GM12878 (cell line): ENCODE results near the gene KIF21A. TPM values are rescaled to one million over a fixed set of nuclear protein-coding genes. Genes with fewer than 3 reads are reported as not detected.

ENCODE experiments used
- ATAC-seq: fragments of 200-7000 bp; cut with Tn5 transposase; 3 replicates; pipeline ENCODE4 v1.9.1; 2020; ENCODE audit warnings: mild to moderate bottlenecking, moderate library complexity
- BruUV-seq: library from RNA; stranded (reverse); fragments of 400-500 nt; replicated peaks from 2 replicates; lab custom pipeline; 2021; lab: Mats Ljungman, UMichigan
- CTCF ChIA-PET: fragments of 300-600 bp; sonication (Branson Sonifier 250); formaldehyde crosslinking; extraction: SDS; loops from one replicate; lab custom pipeline; 2021; ENCODE audit warnings: inconsistent platforms; lab: Yijun Ruan, JAX
- POLR2A ChIA-PET: fragments of 350-600 bp; formaldehyde crosslinking; extraction: SDS; loops from one replicate; lab custom pipeline; 2021; ENCODE audit warnings: inconsistent platforms; lab: Charles Lee
- RAD21 ChIA-PET: fragments of 300-600 bp; sonication (Branson Sonifier 250); formaldehyde crosslinking; loops from one replicate; lab custom pipeline; 2023; ENCODE audit warnings: antibody characterized with exemption; ENCODE audit not compliant: unreplicated experiment; lab: Charles Lee
- SMC1A ChIA-PET: fragments of 300-600 bp; sonication (Branson Sonifier 250); formaldehyde crosslinking; loops from one replicate; lab custom pipeline; 2023; ENCODE audit not compliant: unreplicated experiment, uncharacterized antibody; lab: Charles Lee
- DNase-seq: peaks from one replicate; pipeline ENCODE4 v3.0.0-alpha.2; 2011; ENCODE audit warnings: low read depth, low spot score
- FAIRE-seq: peaks from 3 replicates; lab custom pipeline; 2011; peaks lifted over from hg19 to GRCh38; lab: Jason Lieb, UNC
- H2AFZ ChIP-seq: 2 replicates; pipeline ENCODE4 v1.6.0; 2011; ENCODE audit warnings: low read depth, low read length, control low read depth; ENCODE audit not compliant: control insufficient read depth
- H3K27ac ChIP-seq: 2 replicates; pipeline ENCODE4 v1.5.1; 2011; ENCODE audit warnings: control low read depth; ENCODE audit not compliant: control insufficient read depth, insufficient read depth
- H3K27me3 ChIP-seq, 2 experiments: replicated peaks in 1 of 2; 2 replicates each; pipeline versions ENCODE4 v1.6.0 to v1.6.1; 2011; ENCODE audit warnings: low read length in 1 of 2; ENCODE audit not compliant: control insufficient read depth in 2 of 2, insufficient read depth in 2 of 2
- H3K36me3 ChIP-seq, 2 experiments: 2 replicates each; pipeline ENCODE4 v1.5.1; 2011; ENCODE audit warnings: low read length in 1 of 2; ENCODE audit not compliant: control insufficient read depth in 2 of 2, insufficient read depth in 2 of 2
- H3K4me1 ChIP-seq: 2 replicates; pipeline ENCODE4 v1.6.1; 2011; ENCODE audit warnings: mild to moderate bottlenecking, low read length, moderate library complexity, mixed read lengths; ENCODE audit not compliant: control insufficient read depth, insufficient read depth
- H3K4me2 ChIP-seq: 2 replicates; pipeline ENCODE4 v1.6.0; 2011; ENCODE audit warnings: control low read depth; ENCODE audit not compliant: control insufficient read depth, insufficient read depth
- H3K4me3 ChIP-seq: fragments of 200-600 bp; sonication (generic); 2 replicates; pipeline ENCODE4 v1.5.1; 2016
- H3K79me2 ChIP-seq: 2 replicates; pipeline ENCODE4 v1.6.0; 2011; ENCODE audit warnings: low read length; ENCODE audit not compliant: control insufficient read depth, insufficient read depth
- H3K9ac ChIP-seq: 2 replicates; pipeline ENCODE4 v1.8.0; 2011; ENCODE audit warnings: low read length, control low read depth, mixed read lengths; ENCODE audit not compliant: control insufficient read depth, insufficient read depth
- H3K9me3 ChIP-seq: replicated peaks from 3 replicates; pipeline ENCODE4 v1.5.1; 2011; ENCODE audit warnings: mild to moderate bottlenecking, low read length; ENCODE audit not compliant: control insufficient read depth, insufficient read depth
- H4K20me1 ChIP-seq: 2 replicates; pipeline ENCODE4 v1.6.0; 2011; ENCODE audit not compliant: control insufficient read depth, insufficient read depth
- CHD4 ChIP-seq: fragments of 200-600 bp; sonication (generic); IDR thresholded peaks from 2 replicates; pipeline ENCODE4 v1.6.1; 2016; ENCODE audit warnings: mild to moderate bottlenecking
- CREB1 ChIP-seq: IDR thresholded peaks from 2 replicates; pipeline ENCODE4 v1.6.1; 2012; ENCODE audit warnings: low read depth, mild to moderate bottlenecking, inconsistent platforms
- DPF2 ChIP-seq: fragments of 450-650 bp; IDR thresholded peaks from 2 replicates; pipeline ENCODE4 v1.6.1; 2017; ENCODE audit warnings: mild to moderate bottlenecking
- ESRRA ChIP-seq: IDR thresholded peaks from 2 replicates; pipeline ENCODE4 v1.6.1; 2012; ENCODE audit warnings: mild to moderate bottlenecking, low read length, improper control_type of control experiment
- JUND ChIP-seq: IDR thresholded peaks from 2 replicates; pipeline ENCODE4 v1.6.1; 2012; ENCODE audit warnings: low read depth, mild to moderate bottlenecking, low read length, improper control_type of control experiment, moderate library complexity
- LARP7 ChIP-seq: fragments of 450-650 bp; IDR thresholded peaks from 2 replicates; pipeline ENCODE4 v1.6.1; 2017; ENCODE audit warnings: mild to moderate bottlenecking
- MEF2A ChIP-seq: IDR thresholded peaks from 2 replicates; pipeline ENCODE4 v1.6.1; 2011; ENCODE audit warnings: low read depth, mild to moderate bottlenecking, low read length, moderate library complexity; ENCODE audit not compliant: insufficient read depth
- MYB ChIP-seq: fragments of 150-350 bp; IDR thresholded peaks from 2 replicates; pipeline ENCODE4 v1.6.1; 2014; ENCODE audit warnings: mild to moderate bottlenecking, low read depth, low read length, borderline replicate concordance
- NFYB ChIP-seq: IDR thresholded peaks from 2 replicates; pipeline ENCODE4 v1.6.1; 2011; ENCODE audit warnings: low read depth, mild to moderate bottlenecking, low read length, improper control_type of control experiment, moderate library complexity; ENCODE audit not compliant: insufficient read depth
- NR2C1 ChIP-seq: fragments of 450-650 bp; IDR thresholded peaks from 2 replicates; pipeline ENCODE4 v1.6.1; 2017; ENCODE audit warnings: antibody characterized with exemption, mild to moderate bottlenecking, moderate library complexity
- POLR2AphosphoS5 ChIP-seq: IDR thresholded peaks from 2 replicates; pipeline ENCODE4 v1.6.1; 2011; ENCODE audit warnings: mild to moderate bottlenecking, low read length, inconsistent platforms
- SPI1 ChIP-seq: IDR thresholded peaks from 2 replicates; pipeline ENCODE4 v1.6.1; 2011; ENCODE audit warnings: low read depth, mild to moderate bottlenecking, low read length, moderate library complexity, borderline replicate concordance; ENCODE audit not compliant: insufficient read depth
- TAF1 ChIP-seq: IDR thresholded peaks from 2 replicates; pipeline ENCODE4 v1.6.1; 2011; ENCODE audit warnings: mild to moderate bottlenecking, low read depth, low read length, borderline replicate concordance
- WGBS: methylation state at CpG from one replicate; pipeline ENCODE4 v1.1.6; 2016; ENCODE audit warnings: low lambda C conversion rate; ENCODE audit not compliant: insufficient replicate concordance, insufficient coverage; ENCODE audit errors: missing lambda C conversion rate; 5-methylcytosine and 5-hydroxymethylcytosine counted together
- in situ Hi-C: fragments of 300-500 bp; cut with MboI; formaldehyde crosslinking; loops from 9 replicates; pipeline ENCODE4 v1.14.3; 2018; ENCODE audit warnings: mixed read lengths
- intact Hi-C: fragments of 100-400 bp; cut with micrococcal nuclease; formaldehyde crosslinking; loops from one replicate; pipeline ENCODE4 v1.14.2; 2022; ENCODE audit not compliant: unreplicated experiment
- polyA plus RNA-seq, 11 experiments: library from polyadenylated mRNA; depleted of rRNA in 4 of 11; unstranded in 6 of 11; stranded (reverse) in 5 of 11; fragments of >200 nt; fragmentation: Nextera tagmentation in 4 of 11; fragmentation: Illumina TruSeq in 1 of 11; extraction: Ambion mirVana in 4 of 11; extraction: Trizol in 1 of 11; gene quantifications; 1 replicate in 1 of 11; 2 replicates in 10 of 11; pipeline versions ENCODE4 v1.2.1 to v1.2.3, GENCODE V29; 2011 to 2016; ENCODE audit warnings: inconsistent platforms in 2 of 11, missing spikeins in 2 of 11, low read depth in 1 of 11
- total RNA-seq, 4 experiments: library from RNA; depleted of rRNA in 3 of 4; stranded (reverse); fragments of >200 nt in 3 of 4; fragmentation: Illumina TruSeq in 1 of 4; extraction: Trizol in 1 of 4; gene quantifications; 2 replicates each; pipeline versions ENCODE4 v1.2.1 to v1.2.3, GENCODE V29; 2013 to 2021
- TF ChIP-seq, protein P1 (sequence below): IDR thresholded peaks from 2 replicates; pipeline ENCODE4 v1.6.1; 2011; ENCODE audit warnings: low read depth, mild to moderate bottlenecking, low read length, moderate library complexity, borderline replicate concordance; ENCODE audit errors: extremely low read depth
- TF ChIP-seq, protein P2 (sequence below): fragments of 450-650 bp; IDR thresholded peaks from 2 replicates; pipeline ENCODE4 v1.6.1; 2018; ENCODE audit warnings: mild to moderate bottlenecking, low read depth, moderate library complexity; ENCODE audit not compliant: partially characterized antibody
- TF ChIP-seq, protein P3 (sequence below): IDR thresholded peaks from 2 replicates; pipeline ENCODE4 v1.6.1; 2012; ENCODE audit warnings: low read depth, low read length, improper control_type of control experiment

The KIF21A gene
- total and polyA plus RNA-seq, 10 of the 15 experiments (the other 5 are each of a cell fraction or from before 2014, with no cell fraction given): 21.3 to 42.1 (median 24.5) TPM

DNA sequence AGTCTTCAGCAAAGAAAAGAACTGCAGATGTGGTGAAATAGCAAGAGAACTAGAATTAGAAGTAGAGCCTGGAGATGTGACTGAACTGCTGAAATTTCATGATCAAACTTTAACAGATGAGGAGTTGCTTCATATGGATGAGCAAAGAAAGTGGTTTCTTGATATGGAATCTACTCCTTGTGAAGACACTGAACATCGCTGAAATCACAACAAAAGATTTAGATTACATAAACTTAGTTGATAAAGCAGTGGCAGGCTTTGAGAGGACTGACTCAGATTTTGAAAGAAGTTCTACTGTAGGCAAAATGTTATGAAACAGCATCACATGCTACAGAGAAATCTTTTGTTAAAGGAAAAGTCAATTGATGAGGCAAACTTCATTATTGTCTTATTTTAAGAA is 175.0 kb downstream of the KIF21A start (continued):
- TF ChIP-seq, protein P1, sequence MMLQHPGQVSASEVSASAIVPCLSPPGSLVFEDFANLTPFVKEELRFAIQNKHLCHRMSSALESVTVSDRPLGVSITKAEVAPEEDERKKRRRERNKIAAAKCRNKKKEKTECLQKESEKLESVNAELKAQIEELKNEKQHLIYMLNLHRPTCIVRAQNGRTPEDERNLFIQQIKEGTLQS: no peak
- TF ChIP-seq ESRRA: no peak

DNA sequence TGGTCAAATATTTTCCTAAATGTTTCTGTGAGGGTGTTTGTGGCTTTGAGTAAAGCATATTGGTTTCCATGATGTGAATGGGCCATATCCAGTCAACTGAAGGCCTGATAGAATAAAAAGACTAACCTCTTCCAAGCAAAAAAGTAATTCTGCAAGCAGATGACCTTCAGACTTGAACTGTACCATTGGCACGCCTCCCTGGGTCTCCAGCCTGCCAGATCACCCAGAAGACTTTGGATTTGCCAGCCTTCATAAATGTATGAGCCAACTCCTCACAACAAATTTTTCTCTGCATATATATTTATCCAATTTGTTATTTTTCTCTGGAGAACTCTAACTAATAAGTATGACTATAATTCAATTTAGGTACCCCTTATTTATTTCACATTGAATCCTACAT is 190.3 kb downstream of the KIF21A start:
- H4K20me1 ChIP-seq: no peaks in the 10 kb centered on the region
- BruUV-seq: no TSS peak
- FAIRE-seq (no peak), ATAC-seq (no peak), DNase-seq (no peak)
- in situ Hi-C loops (no loop called here), intact Hi-C loops (no loop called here)
- H3K9me3 ChIP-seq: no peaks in the 10 kb centered on the region
- no peaks in the 10 kb centered on the region for H3K27me3 ChIP-seq
- ChIA-PET POLR2A (no interaction called here), SMC1A (no interaction called here), RAD21 (no interaction called here), CTCF (no interaction called here)
- no peaks in the 10 kb centered on the region for H3K79me2 ChIP-seq
- H3K4me1 ChIP-seq: no peaks in the 10 kb centered on the region
- no peak overlapping the region for H2AFZ ChIP-seq
- no peaks in the 10 kb centered on the region for H3K36me3 ChIP-seq
- TF ChIP-seq CREB1 (no peak), MEF2A (no peak), MYB (no peak), POLR2AphosphoS5 (no peak), NR2C1 (no peak), JUND (no peak), LARP7 (no peak), TAF1 (no peak), CHD4 (no peak), DPF2 (no peak), NFYB (no peak), SPI1 (no peak)
- TF ChIP-seq, protein P2, sequence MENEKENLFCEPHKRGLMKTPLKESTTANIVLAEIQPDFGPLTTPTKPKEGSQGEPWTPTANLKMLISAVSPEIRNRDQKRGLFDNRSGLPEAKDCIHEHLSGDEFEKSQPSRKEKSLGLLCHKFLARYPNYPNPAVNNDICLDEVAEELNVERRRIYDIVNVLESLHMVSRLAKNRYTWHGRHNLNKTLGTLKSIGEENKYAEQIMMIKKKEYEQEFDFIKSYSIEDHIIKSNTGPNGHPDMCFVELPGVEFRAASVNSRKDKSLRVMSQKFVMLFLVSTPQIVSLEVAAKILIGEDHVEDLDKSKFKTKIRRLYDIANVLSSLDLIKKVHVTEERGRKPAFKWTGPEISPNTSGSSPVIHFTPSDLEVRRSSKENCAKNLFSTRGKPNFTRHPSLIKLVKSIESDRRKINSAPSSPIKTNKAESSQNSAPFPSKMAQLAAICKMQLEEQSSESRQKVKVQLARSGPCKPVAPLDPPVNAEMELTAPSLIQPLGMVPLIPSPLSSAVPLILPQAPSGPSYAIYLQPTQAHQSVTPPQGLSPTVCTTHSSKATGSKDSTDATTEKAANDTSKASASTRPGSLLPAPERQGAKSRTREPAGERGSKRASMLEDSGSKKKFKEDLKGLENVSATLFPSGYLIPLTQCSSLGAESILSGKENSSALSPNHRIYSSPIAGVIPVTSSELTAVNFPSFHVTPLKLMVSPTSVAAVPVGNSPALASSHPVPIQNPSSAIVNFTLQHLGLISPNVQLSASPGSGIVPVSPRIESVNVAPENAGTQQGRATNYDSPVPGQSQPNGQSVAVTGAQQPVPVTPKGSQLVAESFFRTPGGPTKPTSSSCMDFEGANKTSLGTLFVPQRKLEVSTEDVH: no peak
- TF ChIP-seq, protein P3, sequence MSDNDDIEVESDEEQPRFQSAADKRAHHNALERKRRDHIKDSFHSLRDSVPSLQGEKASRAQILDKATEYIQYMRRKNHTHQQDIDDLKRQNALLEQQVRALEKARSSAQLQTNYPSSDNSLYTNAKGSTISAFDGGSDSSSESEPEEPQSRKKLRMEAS: no peak
- 0% methylated on average over 1 of the region's 1 CpG for WGBS
- no peak overlapping the region for H3K4me3 ChIP-seq
- no peak overlapping the region for H3K9ac ChIP-seq
- no peak overlapping the region for H3K4me2 ChIP-seq
- H3K27ac ChIP-seq: no peak overlapping the region
